GM18907 (cell line): ENCODE measurements around the gene HMX3.
A peak's percentile ranks its signal among the peaks of the same experiment; 100 is the strongest.

ENCODE experiments used
- ATAC-seq: cut with Tn5 transposase; IDR thresholded peaks from one replicate; pipeline ENCODE4 v1.9.1; 2021; ENCODE audit warnings: mild to moderate bottlenecking, moderate library complexity; ENCODE audit not compliant: unreplicated experiment

Gene HMX3

DNA sequence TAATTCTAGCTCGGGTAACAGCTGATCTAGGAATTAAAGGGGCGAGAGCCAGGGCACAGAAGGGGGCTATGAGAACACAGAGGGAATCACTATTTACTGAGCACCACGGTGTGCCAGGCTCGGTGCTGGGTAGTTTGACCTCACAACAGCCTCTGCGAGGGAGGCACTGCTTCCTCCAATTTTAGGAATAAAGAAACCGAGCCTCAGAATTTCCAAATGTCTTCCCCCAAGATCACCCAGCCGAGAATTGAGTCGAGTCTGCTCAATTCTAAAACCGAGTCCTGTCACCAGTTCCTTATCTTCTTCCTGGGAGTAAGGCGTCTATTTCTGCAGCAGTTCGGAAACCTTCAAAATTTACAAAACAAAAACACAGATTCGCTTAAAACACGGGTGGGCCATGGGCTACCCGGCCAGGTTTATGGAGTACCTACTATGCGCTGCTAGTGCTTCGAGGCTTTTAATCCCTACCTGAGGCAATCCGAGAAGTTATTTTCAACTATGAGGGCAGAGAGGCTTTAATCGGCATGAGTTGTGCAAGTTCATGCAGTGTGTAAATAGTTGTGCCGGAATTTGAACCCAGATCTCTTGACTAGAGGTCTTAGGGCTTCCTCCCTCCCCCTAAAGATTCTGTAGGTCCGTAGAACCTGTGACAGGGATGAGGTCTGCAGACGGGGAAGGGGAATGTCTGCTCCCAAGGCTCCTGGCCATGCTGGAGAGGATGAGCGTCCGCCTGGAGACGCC lies 11.3 kb downstream of the HMX3 start:
- no peak for ATAC-seq

DNA sequence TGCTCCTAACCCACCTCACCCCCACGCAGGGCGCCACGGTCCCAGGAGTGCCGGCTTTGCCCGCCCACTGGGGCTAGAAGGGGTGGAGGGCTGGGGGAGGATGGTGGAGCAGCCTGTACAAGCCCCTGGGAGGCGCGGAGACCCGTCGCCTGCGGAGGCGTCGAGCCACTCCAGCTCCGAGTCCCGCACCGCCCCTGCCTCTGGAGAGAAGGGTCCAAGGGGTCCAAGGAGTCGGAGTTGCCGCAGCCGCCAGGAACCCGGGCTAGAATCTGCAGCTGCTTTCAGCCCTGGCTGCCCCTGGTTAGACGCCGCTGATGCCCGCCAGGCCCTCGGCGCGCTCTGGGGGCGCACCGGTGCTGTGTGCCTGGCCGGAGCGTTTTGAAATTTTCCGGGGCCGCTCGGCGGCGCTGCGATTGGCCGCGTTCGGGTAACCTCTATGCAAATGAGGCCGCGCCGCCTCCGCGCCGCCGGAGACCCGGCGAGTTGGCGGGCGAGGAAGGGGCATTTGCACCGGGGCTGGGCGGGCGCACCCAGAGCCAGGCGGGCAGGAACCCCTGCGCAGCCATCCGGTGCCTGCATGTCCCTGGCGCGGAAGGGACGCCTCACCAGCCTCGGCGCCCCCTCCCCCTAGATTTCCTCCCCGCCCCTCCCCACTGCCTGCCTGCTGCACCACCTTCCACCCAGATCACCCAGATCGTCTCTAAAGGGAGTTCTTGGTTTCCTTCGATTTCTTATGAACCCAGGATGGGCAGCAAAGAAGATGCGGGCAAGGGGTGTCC lies 12.1 kb downstream of the HMX3 start, which contains the start of gene HMX2:
Gene HMX2, plus strand, starts transcription at position 502 of the 779 bp plus-strand sequence. Its CDS starts 243 bp downstream, at position 745.
- no peak for ATAC-seq

DNA sequence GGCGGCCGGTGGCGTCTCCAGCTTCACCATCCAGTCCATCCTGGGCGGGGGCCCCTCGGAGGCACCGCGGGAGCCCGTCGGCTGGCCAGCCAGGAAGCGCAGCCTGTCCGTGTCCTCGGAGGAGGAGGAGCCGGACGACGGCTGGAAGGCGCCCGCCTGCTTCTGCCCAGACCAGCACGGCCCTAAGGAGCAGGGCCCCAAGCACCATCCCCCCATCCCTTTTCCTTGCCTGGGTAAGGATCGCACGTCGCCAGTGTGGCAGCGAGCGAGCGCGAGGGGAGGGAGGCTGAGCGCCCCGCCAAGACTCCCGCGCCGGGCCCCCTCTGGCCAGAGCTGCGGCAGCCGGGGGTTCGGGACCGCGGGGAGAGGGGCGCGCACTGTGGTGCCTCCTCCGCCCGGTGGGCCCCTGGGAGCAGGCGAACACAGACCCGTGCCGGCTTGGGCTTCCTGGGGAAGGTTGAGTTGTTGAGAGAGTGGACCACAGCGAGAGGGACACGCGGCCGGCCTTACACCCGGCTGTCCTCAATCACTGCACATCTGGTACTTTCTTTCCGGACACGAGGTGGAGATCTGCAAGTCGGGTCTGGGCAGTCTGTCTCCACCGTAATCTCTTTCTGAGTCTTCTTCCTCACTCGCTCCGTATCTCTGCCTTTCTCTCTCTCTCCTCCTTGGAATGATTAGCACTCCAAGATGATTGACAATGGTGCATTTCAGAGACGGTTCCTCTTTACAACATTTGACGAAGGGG lies 12.8 kb downstream of the HMX3 start:
- ATAC-seq = no peak

DNA sequence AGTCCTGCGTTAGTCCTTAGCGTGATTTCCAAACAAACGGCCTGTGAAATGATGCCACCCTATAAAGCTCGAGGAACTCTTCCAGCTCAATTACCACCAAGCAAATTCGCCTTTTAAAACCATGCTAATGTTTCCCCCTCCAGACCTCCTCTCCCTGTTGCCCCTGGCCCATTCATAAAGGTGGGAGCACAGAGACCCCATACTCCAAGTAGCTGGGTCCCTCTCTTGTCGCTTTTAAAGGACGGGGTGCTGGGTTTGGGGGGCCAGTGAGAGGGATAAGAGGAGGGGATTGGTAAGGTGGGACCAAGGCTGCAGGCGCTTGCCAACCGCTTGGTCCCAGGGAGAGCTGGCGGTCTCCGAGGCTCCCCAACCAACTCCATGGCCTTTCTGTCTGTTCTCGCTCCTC lies 13.4 kb downstream of the HMX3 start:
- no peak for ATAC-seq

DNA sequence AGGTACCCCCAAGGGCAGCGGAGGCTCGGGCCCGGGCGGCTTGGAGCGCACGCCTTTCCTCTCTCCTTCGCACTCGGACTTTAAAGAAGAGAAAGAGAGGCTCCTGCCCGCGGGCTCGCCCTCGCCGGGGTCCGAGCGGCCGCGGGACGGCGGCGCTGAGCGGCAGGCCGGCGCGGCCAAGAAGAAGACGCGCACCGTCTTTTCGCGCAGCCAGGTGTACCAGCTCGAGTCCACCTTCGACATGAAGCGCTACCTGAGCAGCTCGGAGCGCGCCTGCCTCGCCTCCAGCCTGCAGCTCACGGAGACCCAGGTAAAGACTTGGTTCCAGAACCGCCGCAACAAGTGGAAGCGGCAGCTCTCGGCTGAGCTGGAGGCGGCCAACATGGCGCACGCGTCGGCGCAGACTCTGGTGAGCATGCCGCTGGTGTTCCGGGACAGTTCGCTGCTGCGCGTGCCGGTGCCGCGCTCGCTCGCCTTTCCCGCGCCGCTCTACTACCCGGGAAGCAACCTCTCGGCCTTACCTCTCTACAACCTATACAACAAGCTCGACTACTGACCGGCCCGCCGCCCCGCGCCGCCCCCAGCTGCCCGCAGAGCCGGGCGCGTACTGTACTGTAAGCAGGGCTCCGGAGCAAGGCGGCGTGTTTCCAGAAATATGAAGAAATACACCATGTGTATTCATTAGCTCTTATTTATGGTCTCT lies 13.9 kb downstream of the HMX3 start:
- no peak for ATAC-seq

DNA sequence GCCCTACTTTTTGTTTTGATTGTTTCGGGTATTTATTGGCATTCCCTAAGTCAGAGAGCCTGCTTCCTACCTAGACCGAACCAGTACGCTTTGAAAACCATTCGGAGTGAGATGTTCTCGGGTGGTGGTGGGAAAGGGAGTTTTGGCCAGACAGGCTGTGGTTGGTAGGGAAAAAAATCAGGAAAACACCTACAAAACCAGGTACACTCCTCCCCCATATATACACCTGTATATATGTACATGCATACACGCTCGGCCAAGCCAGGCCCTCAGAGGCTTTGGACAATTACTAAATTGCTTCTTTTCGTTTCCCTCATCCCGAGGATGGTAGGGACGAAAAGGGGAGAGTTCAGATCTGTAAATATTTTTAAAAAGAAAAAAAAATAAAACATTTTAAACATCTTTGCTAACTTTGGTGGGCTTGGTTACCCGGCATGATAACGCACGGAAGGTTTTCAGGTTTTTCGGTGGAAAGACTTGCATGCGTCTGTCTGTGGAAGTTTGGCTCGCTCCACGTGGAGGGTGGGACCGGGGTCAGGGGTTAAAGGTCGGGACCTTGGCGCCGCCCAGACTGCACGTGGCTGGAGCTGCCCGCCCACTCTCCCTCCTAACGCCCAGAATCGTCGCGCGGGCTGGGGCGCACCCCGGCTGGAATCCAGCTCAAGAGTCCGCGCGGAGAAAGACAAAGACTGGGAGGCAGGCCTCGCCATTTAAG lies 14.7 kb downstream of the HMX3 start:
- no peak for ATAC-seq

DNA sequence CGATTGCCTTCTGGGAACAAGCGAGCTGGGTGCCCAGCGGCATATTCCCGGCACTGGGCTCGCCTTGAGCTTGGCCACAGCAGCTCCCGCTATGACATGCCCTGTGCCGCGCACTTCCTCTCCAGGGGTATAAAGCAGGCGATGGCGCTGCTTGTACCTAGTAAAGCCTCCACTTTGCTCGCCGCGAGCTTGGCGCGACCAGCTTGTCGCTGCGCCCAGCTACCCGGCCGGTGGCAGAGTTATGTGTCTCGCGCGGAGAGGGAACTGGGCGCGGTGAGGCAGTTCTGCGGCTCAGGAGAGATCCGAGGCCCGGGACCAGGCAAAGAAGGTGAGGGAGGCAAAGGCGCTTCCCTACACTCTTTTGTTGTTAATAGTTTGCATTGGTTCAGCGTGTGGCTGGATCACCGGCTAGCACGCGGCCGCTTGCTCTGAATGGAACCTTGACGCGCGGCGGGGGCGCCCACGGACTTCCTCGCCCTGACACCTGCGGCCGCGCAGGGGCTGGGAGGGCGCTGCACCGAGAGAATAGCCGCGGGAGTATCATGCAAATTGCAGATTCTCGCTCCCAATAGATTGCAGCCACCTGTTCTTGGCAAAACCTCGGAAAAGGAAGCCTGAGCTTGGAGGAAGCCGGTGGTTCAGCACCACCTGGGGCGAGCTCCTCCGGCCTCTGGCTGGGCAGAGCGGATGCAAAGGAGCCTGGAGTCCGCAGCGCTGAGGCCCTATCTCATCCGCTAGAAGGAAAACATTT lies 15.4 kb downstream of the HMX3 start:
- no peak for ATAC-seq

DNA sequence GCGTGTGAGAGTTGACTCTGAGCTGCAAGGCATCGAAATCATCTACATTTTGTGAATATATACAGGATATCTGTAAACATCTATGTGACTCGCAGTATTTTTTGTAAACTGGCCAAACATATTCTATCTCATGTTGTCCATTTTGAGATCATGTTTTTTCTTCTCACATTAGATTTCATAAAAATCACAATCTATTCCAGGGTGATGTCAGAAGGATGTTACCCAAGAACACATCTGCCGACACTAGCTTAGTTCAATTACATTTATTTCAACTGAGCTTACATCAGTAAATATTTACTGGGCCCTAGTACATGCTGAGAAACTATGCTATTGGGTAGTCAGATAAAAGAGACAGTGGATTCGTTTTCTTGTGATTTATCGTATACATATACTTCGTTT lies 16.0 kb downstream of the HMX3 start:
- no peak for ATAC-seq

DNA sequence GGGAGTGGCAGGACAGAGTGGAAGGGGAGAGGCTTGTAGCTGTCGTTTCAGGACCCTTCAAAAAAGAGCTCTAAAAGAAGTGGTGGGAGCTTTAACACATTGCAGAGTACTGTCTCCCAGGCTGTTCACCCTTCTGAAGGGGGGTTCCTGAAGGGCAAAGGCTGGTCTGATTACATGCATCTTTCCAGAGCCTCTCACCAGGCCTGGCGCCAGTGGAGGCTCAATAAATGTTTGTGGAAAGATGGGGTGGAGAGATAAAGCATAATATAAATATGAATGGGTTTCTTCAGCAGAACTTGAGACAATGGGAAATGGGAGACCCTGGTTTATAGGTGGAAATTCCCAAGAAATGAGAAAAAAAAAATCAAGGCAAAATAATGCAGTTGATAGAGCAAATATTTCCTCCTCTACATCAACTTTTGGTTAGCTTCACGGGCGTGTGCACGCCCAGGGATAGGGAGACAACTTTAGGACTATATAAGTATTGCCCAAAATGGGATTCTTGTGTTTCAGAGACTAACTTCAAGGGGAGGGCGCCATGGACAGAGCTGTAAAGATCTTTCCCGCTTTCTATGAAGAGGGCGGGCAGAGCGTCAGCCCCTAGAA lies 17.8 kb downstream of the HMX3 start:
- no peak for ATAC-seq

DNA sequence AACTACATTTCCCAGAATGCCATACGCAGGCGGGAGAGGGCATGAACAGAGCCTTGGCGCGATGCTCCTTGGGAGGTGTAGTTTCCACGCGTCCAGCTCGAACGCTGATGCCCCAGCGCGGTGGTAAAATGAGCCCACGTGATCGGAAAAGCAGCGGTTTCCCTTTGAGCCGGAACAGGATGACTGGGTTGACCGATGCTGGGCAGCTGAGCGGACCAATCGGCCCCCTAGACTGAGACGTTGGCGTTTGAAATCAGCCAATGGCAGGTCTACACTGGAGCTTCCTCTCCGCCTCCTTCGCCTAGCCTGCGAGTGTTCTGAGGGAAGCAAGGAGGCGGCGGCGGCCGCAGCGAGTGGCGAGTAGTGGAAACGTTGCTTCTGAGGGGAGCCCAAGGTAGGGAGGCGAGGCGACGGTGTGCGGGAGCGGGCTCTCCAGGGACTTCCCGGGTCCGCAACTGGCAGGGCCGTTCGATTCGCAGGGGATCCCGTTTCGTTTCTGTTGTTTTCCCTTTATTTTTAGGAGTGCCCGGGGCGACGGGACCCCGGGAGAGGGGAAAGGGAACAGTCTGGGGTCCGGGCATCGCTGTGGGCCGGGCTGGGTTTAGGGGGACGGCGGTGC lies 18.4 kb downstream of the HMX3 start, which contains the start of gene BUB3:
Gene BUB3, plus strand, starts transcription at position 311 of the 619 bp plus-strand sequence. CDS start 516 bp downstream, outside the sequence.
- ATAC-seq = peak; percentile 93

DNA sequence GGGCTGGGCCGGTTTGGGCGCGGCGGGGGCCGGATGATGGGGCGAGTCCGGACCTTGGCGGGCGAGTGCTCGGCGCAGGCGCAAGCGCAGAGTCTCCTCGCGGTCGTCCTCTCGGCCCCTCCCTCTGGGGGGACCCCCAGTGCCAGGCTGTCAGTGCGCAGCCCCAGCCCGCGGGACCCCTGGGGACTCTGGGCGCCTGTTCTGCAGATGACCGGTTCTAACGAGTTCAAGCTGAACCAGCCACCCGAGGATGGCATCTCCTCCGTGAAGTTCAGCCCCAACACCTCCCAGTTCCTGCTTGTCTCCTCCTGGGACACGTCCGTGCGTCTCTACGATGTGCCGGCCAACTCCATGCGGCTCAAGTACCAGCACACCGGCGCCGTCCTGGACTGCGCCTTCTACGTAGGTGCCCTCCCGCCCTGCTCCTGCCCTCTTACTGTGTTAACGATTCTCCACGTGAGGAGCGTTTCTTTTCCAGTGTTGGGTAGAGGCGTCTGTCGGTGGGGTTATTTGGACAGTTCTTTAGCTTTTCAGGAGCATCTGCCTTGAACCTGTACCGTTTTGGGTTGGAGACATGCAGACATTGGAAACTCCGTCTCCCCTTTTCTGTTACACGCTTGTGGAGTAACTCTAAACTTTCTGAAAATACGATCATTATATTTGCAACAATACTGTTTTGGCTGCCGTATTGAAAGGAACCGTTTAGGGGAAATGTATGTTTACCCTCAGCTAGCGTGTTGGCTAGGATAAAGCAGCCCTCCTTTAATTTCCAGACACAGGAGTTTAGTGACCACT lies 19.1 kb downstream of the HMX3 start:
- peak; percentile 66 for ATAC-seq

DNA sequence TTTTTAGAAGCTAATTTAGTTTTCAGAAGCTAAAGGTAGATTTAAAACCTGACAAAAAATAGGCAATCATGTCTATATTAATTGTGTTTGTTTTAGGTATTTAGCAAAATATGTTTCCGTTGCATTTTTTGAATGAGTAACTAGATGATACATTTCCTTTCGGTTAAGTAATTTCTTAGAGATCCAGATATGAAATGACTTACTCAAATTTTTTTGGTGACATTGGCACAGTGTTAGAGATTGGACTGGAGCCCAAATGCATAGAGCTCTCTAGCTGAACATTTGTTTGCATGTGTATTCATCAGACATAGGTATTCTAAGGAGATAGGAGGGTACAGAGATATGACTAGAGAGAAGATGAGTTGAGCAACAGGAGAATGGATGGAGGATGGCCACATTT lies 20.3 kb downstream of the HMX3 start:
- no peak for ATAC-seq

DNA sequence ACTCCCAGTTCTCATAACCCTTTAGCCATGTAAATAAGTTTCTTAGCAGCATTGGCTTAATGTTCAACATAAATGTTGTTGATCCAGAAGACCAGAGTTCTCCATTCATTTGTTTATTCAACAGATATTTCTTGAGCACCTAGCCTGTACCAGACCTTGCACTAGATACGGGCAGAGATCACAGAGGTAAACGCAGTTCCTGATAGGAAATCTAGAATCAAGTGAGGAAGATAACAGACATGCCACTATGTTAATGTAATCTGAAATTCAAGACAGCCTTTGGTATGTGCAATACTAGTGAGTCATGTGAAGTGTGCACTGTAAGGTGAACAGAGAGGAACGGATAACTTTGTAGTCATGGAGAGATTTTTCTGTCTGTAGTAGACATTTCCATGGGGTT lies 21.4 kb downstream of the HMX3 start:
- no peak for ATAC-seq

DNA sequence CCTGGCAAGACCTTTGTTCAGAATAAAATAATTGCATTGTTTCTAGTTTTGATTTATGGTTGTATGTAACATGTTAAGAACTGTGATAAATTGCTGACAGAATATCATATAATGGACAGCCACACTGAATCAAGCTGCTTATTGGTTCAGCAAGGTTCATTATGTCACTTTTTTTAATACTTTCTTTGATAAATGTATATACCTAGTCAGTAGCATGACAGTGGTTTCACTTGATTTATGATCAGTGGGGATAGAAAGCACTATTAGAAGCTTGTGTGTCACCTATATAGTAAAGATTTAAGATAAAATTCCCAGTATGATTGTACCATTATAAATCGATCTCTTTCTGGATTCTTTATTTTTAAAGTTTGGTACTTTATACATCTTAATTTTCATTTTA lies 22.9 kb downstream of the HMX3 start:
- no peak for ATAC-seq

DNA sequence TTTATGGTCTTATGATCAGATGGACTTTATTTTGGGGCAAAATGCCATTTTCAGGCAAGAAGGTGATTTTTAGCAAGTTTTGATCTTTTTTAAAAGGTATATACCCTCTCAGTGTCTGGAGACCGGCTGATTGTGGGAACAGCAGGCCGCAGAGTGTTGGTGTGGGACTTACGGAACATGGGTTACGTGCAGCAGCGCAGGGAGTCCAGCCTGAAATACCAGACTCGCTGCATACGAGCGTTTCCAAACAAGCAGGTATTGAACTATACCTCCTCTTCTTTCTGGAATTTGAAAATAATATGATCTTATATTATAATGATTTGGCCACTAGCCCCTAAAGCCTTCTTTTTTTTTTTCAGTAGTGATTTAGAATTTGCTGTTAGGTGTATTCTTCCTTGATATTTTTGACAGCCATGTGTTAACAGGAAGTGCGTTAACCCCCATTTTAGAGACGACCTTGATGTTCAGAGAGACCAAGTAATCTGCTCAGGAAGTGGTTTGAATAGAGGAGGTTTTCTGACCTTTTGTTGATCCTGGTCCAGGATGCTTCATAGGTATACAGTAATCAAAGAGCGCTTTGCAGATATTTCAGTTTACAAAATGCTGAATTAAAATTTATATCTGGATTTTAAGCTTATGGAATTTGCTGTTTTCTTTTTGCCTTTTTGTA lies 24.7 kb downstream of the HMX3 start:
- ATAC-seq = no peak

DNA sequence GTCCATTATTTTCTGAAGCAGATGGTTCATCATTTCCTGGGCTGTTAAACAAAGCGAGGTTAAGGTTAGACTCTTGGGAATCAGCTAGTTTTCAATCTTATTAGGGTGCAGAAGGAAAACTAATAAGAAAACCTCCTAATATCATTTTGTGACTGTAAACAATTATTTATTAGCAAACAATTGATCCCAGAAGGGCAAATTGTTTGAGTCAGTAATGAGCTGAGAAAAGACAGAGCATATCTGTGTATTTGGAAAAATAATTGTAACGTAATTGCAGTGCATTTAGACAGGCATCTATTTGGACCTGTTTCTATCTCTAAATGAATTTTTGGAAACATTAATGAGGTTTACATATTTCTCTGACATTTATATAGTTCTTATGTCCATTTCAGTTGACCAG lies 28.5 kb downstream of the HMX3 start:
- ATAC-seq = no peak

DNA sequence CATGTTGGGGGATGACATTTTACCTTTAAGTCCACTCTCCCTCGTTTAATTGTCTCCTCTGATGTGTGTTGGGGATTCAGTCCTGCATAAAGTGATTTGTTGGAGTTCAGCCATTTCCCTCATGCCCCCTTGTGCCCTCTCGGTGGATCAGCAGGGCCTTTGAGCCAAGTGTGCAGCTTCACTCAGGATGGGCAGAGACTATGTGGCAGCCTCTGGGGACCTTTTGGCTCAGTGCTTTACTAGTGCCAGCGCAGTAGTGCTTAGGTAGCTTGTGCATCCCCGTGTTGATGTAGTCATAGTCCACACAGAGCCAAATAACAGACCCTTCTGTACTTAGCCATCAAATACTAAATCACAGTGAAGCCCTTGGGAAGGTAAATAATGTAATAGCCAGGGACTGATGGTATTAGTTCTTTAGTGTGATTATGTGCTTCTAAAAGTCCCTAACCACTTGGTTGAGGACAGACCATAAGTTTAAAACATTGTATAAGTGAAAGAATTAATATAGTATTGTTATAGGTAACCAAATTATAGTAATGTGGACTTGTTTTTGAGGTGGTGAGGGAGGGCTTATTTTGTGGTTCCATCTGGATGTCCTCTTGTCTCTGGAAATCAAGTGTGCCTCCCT lies 29.8 kb downstream of the HMX3 start:
- no peak for ATAC-seq
